Vagina (tissue), 2 donors: ENCODE data around the gene MAS1.

Experiments used
- POLR2A ChIP-seq, 2 donors: fragments of 450-650 bp; IDR thresholded peaks; one replicate each; pipeline ENCODE4 v1.6.1; 2017; ENCODE audit warnings: antibody characterized with exemption in 2 of 2, mild to moderate bottlenecking in 2 of 2, moderate library complexity in 2 of 2
- POLR2AphosphoS5 ChIP-seq, 2 donors: sonication (generic); formaldehyde crosslinking; IDR thresholded peaks; one replicate each; pipeline ENCODE4 v1.9.0; 2017; ENCODE audit warnings: antibody characterized with exemption in 2 of 2, mild to moderate bottlenecking in 2 of 2, low read depth in 1 of 2; ENCODE audit not compliant: insufficient read depth in 1 of 2
- TF ChIP-seq, protein P1 (sequence below), 3 experiments: fragments of 450-650 bp in 2 of 3; fragments of 200-600 bp in 1 of 3; sonication (generic) in 1 of 3; IDR thresholded peaks; one replicate each; pipeline ENCODE4 v1.5.1; 2017 to 2019; ENCODE audit warnings: antibody characterized with exemption in 3 of 3, mild to moderate bottlenecking in 2 of 3, moderate library complexity in 2 of 3

DNA sequence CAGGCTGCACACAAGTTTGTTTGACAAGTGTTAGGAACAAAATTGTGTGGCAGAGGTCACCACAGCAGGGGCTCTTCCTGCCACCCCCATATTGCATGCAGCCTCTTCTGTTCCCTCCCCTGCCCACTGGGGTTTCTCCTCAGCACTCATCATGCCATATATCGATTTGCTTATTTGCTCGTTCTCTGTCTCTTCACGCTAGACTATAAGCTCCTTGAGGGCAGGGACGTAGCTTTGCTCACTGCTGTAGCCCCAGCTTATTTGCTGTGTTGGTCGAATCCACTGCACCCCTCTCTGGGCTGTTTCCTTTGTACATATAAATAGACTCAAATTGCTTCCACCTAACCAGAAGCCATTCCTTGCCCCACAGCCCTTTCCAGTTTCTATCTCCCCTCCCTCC, 19.6 kb downstream of the MAS1 start:
- TF ChIP-seq POLR2AphosphoS5 (IDR thresholded peaks at IDR 0.05; ENCODE audit: insufficient read depth in 1 of 2, low read depth in 1 of 2) (no peak), POLR2A (IDR thresholded peaks at IDR 0.05) (no peak)
- TF ChIP-seq, protein P1, sequence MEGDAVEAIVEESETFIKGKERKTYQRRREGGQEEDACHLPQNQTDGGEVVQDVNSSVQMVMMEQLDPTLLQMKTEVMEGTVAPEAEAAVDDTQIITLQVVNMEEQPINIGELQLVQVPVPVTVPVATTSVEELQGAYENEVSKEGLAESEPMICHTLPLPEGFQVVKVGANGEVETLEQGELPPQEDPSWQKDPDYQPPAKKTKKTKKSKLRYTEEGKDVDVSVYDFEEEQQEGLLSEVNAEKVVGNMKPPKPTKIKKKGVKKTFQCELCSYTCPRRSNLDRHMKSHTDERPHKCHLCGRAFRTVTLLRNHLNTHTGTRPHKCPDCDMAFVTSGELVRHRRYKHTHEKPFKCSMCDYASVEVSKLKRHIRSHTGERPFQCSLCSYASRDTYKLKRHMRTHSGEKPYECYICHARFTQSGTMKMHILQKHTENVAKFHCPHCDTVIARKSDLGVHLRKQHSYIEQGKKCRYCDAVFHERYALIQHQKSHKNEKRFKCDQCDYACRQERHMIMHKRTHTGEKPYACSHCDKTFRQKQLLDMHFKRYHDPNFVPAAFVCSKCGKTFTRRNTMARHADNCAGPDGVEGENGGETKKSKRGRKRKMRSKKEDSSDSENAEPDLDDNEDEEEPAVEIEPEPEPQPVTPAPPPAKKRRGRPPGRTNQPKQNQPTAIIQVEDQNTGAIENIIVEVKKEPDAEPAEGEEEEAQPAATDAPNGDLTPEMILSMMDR (IDR thresholded peaks at IDR 0.05), result no peak
